ENCODE data around the gene NF1.

NF1 gene

DNA sequence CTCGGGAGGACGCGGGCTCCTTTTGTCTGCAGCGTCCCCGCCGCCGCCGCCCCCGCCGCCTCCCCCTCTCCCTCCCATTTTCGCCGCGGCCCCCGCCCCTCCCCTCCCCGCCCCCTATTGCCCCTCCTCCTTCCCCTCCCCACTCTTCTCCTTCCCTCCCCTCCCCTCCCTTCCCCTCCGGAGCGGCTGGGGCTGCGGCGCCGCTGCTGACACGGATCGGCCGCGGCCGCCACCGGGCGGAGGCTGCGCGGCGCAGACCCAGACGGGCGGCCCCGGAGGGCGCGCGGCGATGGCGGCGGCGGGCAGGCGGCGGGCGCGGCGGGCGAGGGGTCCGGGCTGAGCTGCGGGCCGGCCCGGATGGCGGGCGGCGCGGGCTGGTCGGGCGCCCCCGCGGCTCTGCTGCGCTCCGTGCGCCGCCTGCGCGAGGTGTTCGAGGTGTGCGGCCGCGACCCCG lies 296.7 kb downstream of the NF1 start, which contains the start of gene RAB11FIP4:
TSS of gene RAB11FIP4 (plus strand) at position 180 of the 454 bp plus-strand sequence. CDS start at position 358, 178 bp downstream.
- DNase-seq, result no peak

DNA sequence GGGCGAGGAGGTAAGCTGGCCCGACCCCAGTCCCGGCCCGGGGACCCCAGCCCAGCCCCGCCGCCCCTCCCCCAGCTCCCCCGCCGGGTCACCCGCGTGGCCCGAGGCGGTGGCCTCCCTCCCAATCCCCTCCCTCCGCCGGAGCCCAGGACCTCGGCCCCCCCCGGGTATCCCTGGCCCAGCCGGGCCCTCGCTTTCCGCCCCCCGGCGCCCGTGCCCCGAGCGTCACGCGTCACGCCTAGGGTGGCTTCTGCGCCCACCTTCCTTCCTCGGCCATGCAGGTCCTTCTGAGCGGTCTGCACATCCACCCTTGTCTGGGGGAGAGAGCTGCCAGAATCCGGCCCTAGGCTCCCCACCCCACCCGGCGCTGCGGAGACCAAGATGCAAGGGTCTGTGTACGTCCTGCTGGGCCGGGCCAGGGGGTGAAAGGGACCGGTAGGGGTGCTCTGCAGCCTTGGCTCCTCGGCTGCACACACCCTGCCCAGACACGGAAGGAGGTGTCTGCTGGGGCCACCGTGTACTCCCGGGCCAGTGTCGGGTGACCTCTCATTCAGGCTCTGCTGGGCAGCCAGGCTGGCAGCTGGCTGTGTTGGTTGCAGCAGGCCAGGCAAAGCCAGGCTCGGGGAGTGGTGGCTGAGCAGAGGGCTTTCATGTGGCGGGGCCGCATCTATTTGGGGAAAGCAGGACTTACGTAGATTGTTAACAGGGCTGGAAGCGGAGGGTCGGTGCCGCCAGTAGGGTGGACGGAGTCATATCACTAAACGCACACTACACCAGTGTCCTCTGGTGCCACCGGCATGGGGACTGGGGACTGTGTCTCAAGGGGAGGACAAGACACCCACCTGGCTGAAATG lies 297.5 kb downstream of the NF1 start:
- no peak for DNase-seq

- no peak for DNase-seq
Observed at GRCh38 chr17:31392856-31393748, 298.3 kb downstream of the NF1 start.

- no peak for DNase-seq
Observed at GRCh38 chr17:31393749-31394146, 299.0 kb downstream of the NF1 start.

DNA sequence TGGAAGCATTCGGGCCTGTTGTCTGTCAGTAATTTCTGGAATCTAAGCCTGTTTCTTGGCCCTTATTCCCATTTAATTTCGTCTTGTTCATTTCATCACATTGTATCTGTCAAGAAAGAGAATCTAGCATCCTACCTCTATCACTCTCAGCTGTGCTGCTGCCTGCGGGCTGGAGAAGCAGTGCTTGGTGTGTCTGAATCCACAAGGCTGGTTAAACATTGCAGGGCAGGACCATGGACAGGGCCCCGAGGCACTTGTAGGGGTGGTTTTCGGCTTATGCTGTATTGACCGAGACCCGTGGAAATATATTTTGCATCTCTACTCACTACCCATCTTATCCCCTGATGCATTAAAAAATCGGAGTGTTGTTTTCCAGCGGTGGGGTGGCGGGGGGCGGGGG lies 299.8 kb downstream of the NF1 start:
- no peak for DNase-seq

DNA sequence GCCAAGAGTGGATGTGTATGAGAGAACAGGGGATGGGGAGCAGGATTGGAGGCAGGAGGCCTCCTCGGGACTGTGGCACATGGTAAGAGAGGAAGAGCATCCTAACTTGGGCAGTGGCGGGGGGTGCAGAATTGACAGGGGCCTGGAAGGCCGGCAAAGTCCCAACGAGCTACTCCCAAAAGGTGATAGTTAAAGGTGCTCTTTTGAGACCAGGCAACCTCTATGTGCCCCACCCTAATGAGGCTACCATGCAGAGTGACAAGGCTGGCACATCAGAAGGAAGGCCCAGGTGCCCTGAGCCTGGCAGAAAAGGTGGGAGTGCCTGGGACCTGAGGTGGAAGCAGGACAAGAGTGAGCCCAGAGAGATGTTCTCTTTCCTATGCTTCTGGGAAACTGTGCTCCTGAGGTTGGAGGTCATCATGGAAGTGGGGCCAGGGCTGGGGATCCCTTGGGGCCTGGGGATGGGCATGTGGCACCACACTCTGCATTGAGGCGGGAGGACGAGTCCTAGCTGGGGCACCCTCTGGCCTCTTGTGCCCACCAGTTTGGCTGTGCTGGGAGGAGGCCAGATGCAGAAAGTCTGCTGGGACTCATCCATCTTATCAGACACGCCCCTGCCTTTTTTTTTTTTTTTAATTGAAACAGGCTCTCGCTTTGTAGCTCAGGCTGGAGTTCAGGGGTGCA lies 302.6 kb downstream of the NF1 start:
- DNase-seq, result no peak

DNA sequence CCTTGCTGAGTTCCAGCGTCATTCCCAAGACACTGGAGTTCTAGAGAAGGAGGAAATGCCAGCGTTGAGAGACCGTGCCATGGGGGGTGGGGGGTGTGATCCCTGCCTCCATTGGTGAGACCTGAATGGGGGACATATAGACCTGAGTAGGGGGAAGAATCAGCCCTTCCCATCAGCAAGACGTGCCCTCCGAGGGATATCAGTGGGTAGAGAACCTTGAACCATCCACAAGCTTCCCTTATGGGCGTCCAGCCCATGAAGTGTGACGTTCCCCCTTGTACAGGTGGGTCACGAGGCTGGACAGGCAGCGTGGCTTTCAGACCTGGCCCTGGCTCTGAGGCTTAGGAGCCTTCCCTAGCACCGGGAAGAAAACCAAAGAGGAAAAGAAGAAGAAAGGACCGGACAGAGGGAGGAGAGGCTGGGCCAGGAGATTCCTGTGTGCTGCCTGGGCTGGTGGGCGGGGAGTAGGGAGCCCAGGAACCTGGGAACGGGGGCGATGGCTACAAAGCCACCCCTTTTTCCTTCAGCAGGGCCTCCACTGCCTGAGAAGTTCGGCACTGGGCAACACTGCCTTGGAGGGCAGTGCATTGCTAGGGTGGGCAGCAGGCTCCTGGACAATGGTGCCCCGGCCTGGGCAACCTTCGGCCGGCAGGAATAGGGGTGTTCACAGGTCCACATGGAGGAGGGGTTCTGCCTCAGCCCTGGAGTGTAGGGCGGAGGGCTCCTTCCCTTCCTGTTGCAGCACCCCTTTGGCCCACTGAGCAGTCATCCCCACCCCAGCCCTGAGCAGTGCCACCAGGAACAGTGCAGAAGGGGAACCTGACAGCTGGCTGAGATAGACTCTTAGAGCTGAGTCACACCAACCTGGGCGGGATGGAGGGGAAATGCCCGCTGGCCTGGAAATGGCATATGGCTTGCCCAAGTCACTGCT lies 303.9 kb downstream of the NF1 start:
- no peak for DNase-seq

GRCh38 chr17:31400481-31400950 lies 305.7 kb downstream of the NF1 start:
- DNase-seq, result no peak

GRCh38 chr17:31401456-31402254 lies 306.9 kb downstream of the NF1 start:
- no peak for DNase-seq

DNA sequence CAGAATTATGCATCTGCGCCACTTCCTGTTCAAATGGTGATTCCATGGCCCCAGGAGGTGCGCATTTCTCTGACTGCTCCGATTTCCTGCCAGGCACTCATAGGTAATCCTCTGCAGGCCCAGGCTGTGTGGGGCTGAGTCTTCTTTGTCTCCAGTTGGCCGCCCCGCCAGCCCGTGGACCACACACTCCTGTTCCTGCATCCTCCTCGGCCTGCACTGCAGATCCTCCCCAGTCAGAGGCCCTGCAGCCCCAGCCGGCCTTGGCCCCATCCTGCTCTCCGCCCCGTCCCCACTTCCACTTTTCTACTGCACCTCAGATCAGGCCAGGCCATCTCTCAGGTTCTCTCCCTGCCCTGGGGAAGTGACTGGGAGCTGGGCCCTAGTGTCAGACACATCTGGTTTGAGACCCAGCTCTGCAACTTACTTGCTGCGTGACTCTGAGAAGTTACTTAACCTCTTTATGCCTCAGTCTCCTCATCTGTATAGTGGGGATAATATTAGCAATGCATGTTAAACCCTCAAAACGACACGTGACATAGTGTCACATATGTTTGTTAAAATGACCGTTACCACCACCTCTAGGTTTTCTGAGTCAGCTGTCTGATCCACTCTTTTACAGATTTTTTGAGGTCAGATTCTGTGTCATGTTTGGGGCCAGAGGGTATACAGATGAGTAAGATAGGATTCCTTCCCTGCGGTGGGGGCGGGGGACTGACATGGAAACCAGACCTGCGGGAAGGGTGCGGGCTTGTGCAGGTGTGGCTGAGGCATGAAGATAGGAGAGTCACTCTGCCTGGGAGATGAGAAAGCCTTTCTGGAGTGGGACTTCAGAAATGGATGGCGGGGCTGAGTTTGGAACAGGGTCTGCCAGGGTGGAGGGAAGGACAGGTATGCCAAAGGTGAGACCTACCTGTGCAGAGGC lies 309.5 kb downstream of the NF1 start:
- no peak for DNase-seq

DNA sequence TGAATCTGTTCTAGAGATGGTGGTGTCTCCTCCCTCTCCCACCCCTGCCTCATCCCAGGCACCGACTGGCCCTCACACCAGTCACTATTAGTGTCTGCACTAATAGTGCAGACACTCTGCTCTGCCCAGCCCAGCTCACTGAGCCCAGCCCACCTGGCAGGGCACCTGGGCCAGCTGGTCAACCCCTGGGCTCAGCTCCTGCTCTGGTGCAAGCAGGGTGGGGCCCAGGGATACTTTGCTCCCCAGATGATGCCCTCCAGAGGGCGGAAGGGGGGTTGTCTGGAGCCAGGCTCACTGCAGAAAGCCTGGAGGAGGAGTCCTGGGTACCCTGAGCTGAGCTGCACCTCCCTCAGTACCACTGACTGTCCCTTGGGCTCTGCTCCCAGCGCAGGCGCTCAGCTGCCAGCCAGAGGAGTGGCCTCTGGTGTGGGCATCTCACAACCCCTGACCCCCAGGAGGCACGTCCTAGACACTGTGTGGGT lies 311.2 kb downstream of the NF1 start:
- no peak for DNase-seq

DNA sequence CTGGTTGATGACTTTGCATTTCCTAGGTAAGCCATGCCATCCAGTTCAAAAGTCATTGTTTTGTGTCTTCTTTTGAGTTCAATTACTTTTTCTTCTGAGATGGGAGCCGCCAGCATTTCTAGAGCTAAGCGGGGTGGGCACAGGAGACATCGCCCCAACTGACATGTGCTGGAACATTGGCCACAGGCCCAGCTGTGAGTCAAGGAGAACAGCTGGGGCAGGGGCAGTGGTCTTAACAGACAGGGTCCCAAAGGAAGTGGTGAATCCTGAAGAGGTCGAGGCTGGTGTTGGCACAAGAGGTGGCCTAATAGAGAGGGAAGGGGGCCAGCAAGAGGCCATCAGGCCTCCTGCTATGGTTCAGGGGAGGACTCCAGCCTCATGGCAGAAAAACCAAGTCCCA lies 313.8 kb downstream of the NF1 start:
- DNase-seq, result no peak

- no peak for DNase-seq
Observed at GRCh38 chr17:31411707-31412285, 317.0 kb downstream of the NF1 start.

GRCh38 chr17:31412511-31412910 lies 317.7 kb downstream of the NF1 start:
- DNase-seq, result no peak

DNA sequence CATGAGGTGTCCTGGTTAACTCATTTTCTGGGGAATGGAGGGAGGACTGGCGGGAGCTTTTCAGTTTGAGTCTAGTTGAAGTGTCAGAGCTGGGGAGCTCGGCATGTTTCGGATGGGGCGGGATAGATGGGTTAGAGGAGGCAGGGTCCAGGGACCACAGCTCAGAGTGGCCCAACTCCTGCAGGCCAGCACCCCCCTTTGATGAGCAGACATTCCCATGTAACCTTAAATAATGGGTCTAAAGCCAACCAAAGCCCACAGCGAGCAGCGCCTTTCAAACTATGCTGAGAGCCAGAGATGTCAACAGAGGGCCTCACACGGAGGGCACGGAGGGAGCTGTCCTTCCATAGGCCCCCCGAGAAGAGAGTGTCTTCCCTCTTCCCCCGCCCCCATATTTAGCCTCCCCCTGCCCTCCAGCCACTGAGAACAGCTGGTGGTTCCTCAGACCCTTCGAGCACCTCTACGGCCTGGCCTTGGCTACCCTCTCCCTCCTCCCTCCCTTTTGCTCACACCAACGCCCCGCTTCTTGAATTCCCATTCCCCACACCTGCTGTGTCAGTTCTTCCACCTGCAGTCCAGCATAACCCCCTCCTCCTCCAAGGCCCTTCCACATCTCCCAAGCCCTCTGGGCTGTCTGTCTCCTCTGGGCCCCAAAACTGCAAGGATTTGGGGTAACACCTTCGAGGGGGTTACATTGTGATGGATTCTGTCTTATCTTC lies 318.5 kb downstream of the NF1 start:
- DNase-seq, result no peak

DNA sequence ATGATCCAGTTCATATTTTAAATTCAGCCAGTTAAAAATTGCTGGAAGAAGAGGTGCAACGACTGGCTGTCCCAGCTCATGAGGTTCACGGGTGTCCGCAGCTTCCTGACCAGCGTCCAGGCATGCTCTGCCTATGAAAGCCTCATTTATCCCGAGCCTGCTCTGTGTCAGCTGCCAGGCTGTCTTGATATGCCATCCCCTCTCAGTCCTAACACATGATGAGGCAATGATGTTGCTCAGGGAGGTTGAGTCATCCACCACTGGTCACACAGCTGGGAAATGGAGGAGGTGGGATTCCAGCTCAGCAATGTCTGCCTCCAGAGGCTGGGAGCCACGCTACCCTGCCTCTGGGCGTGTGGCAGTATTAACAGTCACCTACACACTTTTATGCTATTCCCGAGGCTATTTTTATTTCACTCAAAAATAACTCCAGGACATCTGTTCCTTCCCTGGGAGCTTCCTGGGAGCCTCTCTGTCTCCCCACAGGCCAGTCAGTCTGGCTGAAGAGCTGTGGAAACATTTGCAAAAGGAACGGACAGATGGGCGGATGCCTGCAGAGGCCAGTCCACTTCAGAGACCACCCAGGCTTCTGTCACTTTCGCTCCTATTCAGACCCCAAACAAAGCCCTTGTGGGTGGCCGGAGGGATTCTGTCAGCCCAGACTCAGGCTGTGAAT lies 319.2 kb downstream of the NF1 start:
- DNase-seq, result no peak

GRCh38 chr17:31414550-31414918 lies 319.8 kb downstream of the NF1 start:
- no peak for DNase-seq

- DNase-seq, result no peak
Observed at GRCh38 chr17:31415004-31415454, 320.3 kb downstream of the NF1 start.
